ENCODE measurements around the gene RAB5IF.

DNA sequence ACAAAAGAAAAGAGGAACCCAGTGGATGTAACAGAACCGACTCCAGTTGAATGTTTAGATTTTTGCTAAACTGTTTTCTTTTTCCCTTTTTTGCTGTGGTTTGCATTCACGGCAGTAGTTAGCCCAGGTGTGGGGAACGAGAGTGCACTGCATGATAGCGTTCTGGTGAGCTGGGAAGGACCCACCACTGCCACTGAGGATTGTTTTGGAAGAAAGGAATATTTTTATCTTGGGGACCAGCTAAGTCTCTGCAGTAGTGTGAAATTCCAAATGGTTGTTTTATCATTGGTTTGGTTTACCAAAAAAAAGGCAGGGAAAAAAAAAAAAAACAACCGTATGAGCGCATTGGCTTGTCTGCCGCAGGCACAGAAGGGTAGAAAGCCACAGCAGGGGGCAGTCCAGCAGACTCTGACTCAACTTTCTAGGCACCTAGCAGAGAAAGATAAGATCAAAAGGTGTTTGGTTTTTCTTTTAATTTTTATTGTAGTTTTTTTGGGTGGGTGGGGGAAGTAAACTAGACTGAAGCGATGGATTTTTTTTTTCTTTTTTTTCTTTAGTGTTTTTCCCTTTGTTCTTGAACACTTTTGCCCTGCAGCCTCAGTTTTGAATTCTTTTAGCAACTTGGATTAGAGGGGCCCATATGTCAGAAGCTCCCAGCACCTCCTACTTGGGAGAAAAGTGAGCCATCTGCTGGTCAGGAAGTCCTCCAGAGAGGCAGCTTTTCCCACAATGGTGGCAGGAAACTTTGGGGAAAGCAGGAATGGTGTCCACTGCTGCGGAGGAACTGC lies 13.5 kb upstream of the RAB5IF start:
- no peak for TF ChIP-seq POLR2AphosphoS5 (IDR thresholded peaks at IDR 0.05; ENCODE audit: insufficient read depth in 1 of 2, low read depth in 1 of 2)
- TF ChIP-seq, protein P1, sequence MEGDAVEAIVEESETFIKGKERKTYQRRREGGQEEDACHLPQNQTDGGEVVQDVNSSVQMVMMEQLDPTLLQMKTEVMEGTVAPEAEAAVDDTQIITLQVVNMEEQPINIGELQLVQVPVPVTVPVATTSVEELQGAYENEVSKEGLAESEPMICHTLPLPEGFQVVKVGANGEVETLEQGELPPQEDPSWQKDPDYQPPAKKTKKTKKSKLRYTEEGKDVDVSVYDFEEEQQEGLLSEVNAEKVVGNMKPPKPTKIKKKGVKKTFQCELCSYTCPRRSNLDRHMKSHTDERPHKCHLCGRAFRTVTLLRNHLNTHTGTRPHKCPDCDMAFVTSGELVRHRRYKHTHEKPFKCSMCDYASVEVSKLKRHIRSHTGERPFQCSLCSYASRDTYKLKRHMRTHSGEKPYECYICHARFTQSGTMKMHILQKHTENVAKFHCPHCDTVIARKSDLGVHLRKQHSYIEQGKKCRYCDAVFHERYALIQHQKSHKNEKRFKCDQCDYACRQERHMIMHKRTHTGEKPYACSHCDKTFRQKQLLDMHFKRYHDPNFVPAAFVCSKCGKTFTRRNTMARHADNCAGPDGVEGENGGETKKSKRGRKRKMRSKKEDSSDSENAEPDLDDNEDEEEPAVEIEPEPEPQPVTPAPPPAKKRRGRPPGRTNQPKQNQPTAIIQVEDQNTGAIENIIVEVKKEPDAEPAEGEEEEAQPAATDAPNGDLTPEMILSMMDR (IDR thresholded peaks at IDR 0.05) = peak; percentile 15 to 31 (median 27)
- TF ChIP-seq POLR2A (IDR thresholded peaks at IDR 0.05) = no peak

Measured in vagina (tissue), 2 donors.